Hematopoietic multipotent progenitor cell treated with erythropoietin and hydrocortisone succinate and interleukin-3 and kit ligand, for 4 days (in vitro differentiated cells): ENCODE measurements around the gene DISC1.
A peak's percentile ranks its signal among the peaks of the same experiment; 100 is the strongest.
"Not testable (repeated sequence)": the region's sequence is repeated elsewhere in the genome, so short reads cannot be mapped to it uniquely, and the experiment has no call there.

Source experiments
- DNase-seq: peaks from one replicate; pipeline ENCODE4 v3.0.0-alpha.2; 2015

The DISC1 gene

GRCh38 chr1:231899713-231900435 lies 273.3 kb downstream of the DISC1 start:
- no peak for DNase-seq

- no peak for DNase-seq
Measured at GRCh38 chr1:231903586-231904081, 277.0 kb downstream of the DISC1 start.

- not testable (repeated sequence) for DNase-seq
Measured at GRCh38 chr1:231907310-231907709, 280.7 kb downstream of the DISC1 start.

GRCh38 chr1:231913493-231913892 lies 286.9 kb downstream of the DISC1 start:
- DNase-seq: no peak

GRCh38 chr1:231918239-231919015 lies 291.8 kb downstream of the DISC1 start:
- DNase-seq: no peak

GRCh38 chr1:231919239-231919885 lies 292.8 kb downstream of the DISC1 start:
- DNase-seq: no peak

- no peak for DNase-seq
Measured at GRCh38 chr1:231919886-231920285, 293.3 kb downstream of the DISC1 start.

- no peak for DNase-seq
Measured at GRCh38 chr1:231921646-231922345, 295.2 kb downstream of the DISC1 start.

- no peak for DNase-seq
Measured at GRCh38 chr1:231923491-231924041, 297.0 kb downstream of the DISC1 start.

- DNase-seq: no peak
Measured at GRCh38 chr1:231924180-231924579, 297.6 kb downstream of the DISC1 start.

- DNase-seq: no peak
Measured at GRCh38 chr1:231925864-231926263, 299.3 kb downstream of the DISC1 start.

GRCh38 chr1:231926340-231926739 lies 299.8 kb downstream of the DISC1 start:
- DNase-seq: no peak

- no peak for DNase-seq
Measured at GRCh38 chr1:231926933-231927332, 300.3 kb downstream of the DISC1 start.

GRCh38 chr1:231927431-231927830 lies 300.8 kb downstream of the DISC1 start:
- no peak for DNase-seq

GRCh38 chr1:231929311-231929710 lies 302.7 kb downstream of the DISC1 start:
- DNase-seq: peak; percentile 29

- DNase-seq: no peak
Measured at GRCh38 chr1:231930257-231930947, 303.8 kb downstream of the DISC1 start.

GRCh38 chr1:231931146-231931545 lies 304.6 kb downstream of the DISC1 start:
- DNase-seq: no peak

GRCh38 chr1:231931846-231932454 lies 305.4 kb downstream of the DISC1 start:
- peak; percentile 59 for DNase-seq

- DNase-seq: no peak
Measured at GRCh38 chr1:231933711-231934626, 307.4 kb downstream of the DISC1 start.

- DNase-seq: peak; percentile 93
Measured at GRCh38 chr1:231934797-231935196, 308.2 kb downstream of the DISC1 start.
